Nephron progenitor cell (in vitro differentiated cells): Measurements from ENCODE around the gene LIN7A.

Experiments
- DNase-seq: peaks from one replicate; pipeline ENCODE4 v3.0.0; 2021
- H3K27ac Mint-ChIP-seq: 2 replicates; pipeline ENCODE4 v1.8.0; 2021; ENCODE audit warnings: mild to moderate bottlenecking, moderate library complexity, mixed read lengths
- H3K27me3 Mint-ChIP-seq: 2 replicates; pipeline ENCODE4 v1.8.0; 2021; ENCODE audit warnings: mild to moderate bottlenecking, low read depth, mixed read lengths; ENCODE audit not compliant: poor library complexity
- H3K36me3 Mint-ChIP-seq: 2 replicates; pipeline ENCODE4 v1.8.0; 2021; ENCODE audit warnings: low read depth, mixed read lengths
- H3K4me1 Mint-ChIP-seq: 2 replicates; pipeline ENCODE4 v1.8.0; 2021; ENCODE audit warnings: mixed read lengths
- H3K4me3 Mint-ChIP-seq: 2 replicates; pipeline ENCODE4 v1.8.0; 2021; ENCODE audit warnings: mild to moderate bottlenecking, moderate library complexity, mixed read lengths
- H3K9me3 Mint-ChIP-seq: 2 replicates; pipeline ENCODE4 v1.8.0; 2021; ENCODE audit warnings: mild to moderate bottlenecking, moderate library complexity, mixed read lengths
- CTCF ChIP-seq: fragments of 200-600 bp; sonication (generic); IDR thresholded peaks from 2 replicates; pipeline ENCODE4 v1.5.0; 2021; ENCODE audit warnings: antibody characterized with exemption

The LIN7A gene

DNA sequence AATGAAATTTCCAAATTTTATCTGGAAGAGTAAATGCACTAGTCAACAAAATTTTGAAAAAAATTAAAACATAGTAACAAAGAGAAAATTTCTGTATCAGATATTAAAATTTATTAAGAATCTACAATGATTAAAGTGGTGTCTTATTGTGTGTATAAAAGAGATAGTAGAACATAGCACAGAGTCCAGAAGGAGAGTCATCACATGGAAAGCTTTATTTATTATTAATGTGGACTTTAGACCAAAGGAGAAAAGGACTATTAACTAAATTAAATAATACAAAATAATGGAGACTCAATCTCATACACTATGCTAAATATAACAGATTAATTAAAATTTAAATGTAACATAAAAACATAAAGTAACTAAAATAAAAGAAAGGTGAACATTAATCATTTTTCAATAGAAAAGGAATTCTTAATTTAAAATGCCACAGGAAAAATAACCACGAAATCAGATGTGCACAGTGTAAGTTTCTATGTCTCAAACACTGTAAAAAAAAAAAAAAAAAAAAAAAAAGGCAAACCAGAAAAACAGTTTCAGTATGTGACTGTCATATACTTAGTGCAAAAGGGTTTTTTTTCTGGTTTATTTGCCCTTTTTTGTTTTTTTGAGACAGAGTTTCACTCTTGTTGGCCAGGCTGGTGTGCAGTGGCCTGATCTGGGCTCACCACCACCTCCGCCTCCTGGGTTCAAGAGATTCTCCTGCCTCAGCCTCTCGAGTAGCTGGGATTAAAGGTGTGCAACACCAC lies 125.6 kb downstream of the LIN7A start:
- Mint-ChIP-seq H3K27ac (no peak overlapping the region), H3K4me1 (peaks cover 5% of the 10 kb centered on the region), H3K36me3 (peaks cover 3% of the 10 kb centered on the region), H3K9me3 (no peaks in the 10 kb centered on the region), H3K4me3 (no peak overlapping the region), H3K27me3 (no peaks in the 10 kb centered on the region)
- TF ChIP-seq CTCF = no peak
- no peak for DNase-seq

DNA sequence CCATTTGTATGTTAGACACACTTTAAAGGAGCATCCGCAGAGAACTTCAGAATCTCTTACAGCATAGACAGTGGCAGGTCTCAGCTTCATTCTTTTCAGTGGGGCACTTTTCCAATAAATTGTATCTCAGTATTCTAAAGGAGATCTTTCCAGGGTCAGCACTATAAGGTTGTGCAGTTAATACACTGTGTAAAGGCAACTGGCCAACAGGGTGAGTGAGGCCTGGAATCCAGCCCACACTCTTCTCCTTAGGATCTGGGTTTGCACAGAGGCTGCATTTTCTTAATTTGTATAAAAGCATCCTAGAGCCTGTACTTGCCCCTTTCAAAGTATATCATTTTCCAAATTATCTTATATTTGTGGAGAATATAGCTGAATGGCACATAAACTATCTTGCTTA lies 126.9 kb downstream of the LIN7A start:
- Mint-ChIP-seq H3K36me3 (peaks cover 5% of the 10 kb centered on the region), H3K4me3 (no peak overlapping the region), H3K9me3 (no peaks in the 10 kb centered on the region), H3K27me3 (no peaks in the 10 kb centered on the region), H3K4me1 (peaks cover 5% of the 10 kb centered on the region), H3K27ac (no peak overlapping the region)
- TF ChIP-seq CTCF = no peak
- DNase-seq = no peak

DNA sequence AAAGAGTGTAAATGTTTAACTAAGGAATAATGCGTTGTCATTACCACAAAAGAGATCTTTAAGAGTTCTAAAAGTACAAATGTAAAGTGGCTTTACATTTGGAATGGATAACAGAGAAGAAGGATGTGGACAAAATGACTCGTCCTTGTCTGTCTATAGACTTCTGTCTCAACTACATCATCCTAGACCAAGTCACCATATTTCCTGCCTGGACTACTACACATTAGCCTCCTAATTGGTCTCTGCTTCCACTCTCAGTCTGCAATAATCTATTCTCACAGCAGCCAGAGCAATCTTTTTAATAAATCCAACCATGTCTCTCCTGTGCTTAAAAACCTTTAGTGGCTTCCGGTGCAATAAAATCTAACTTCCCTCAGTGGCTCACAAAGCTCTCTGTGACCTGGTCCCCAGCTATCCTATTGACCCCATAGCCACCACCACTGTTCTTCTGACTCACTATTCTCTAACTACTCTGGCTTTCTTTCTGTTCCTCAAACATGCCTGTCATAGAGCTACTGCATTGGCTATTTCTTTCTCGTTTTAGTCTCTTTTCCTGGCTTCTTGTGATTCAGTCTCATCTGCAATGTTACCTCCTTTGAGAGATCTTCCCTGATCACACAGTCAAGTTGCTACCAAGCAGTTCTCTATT lies 130.0 kb downstream of the LIN7A start:
- Mint-ChIP-seq H3K4me3 (no peak overlapping the region), H3K27me3 (no peaks in the 10 kb centered on the region), H3K36me3 (peaks cover 14% of the 10 kb centered on the region), H3K27ac (no peak overlapping the region), H3K9me3 (no peaks in the 10 kb centered on the region), H3K4me1 (no peaks in the 10 kb centered on the region)
- no peak for TF ChIP-seq CTCF
- DNase-seq = no peak

DNA sequence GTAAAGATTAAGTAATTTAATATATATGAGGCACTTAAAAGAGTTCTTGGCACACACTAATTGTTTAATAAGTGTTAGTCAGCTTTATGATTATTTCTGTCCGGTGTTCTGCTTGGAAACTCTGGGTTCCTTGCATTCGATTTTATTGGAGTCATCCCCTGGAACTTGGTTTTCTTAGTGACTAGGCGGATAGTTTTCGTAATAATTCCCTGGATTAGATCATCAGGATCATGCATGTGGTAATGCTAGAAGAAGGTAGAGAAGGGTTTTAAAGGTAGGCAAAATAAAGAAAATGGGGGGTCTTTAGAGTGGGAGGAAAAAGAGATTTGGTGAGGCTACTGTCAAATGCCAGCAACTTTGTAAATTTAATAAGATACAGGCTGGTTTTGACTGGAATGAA lies 132.6 kb downstream of the LIN7A start:
- peaks cover 20% of the 10 kb centered on the region for H3K36me3 Mint-ChIP-seq
- H3K27ac Mint-ChIP-seq = no peak overlapping the region
- H3K4me1 Mint-ChIP-seq = no peaks in the 10 kb centered on the region
- DNase-seq = no peak
- no peaks in the 10 kb centered on the region for H3K9me3 Mint-ChIP-seq
- no peak overlapping the region for H3K4me3 Mint-ChIP-seq
- no peak for TF ChIP-seq CTCF
- no peaks in the 10 kb centered on the region for H3K27me3 Mint-ChIP-seq

DNA sequence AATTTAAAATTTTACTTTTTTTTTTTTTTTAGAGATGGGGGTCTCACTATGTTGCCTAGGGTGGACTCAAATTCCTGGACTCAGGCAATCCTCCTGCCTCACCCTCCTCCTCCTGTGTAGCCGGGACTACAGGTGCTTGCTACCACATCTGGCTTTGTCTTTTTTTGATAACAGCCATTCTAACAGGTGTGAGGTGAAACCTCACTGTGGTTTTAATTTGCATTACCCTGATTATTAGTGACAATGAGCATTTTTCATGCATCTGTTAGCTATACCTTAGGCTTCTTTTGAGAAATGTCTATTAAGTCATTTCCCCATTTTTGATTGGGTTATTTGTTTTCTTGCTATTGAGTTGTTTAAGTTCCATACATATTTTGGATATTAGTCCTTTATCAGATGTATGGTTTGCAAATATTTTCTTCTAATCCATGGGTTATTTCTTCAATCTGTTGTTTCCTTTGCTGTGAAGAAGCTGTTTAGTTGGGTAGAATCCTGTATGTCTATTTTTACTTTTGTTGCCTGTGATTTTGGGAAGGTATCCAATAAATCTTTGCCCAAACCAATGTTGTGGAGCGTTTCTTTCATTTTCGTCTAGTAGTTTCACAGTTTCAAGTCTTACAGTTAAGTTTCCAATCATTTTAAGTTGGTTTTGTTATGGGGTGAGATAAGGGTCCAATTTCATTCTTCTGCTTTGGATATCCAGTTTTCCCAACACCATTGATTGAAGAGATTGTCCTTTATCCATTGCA lies 134.9 kb downstream of the LIN7A start:
- H3K27me3 Mint-ChIP-seq = peaks cover 4% of the 10 kb centered on the region
- no peaks in the 10 kb centered on the region for H3K4me1 Mint-ChIP-seq
- no peak for DNase-seq
- H3K4me3 Mint-ChIP-seq = no peak overlapping the region
- no peak for TF ChIP-seq CTCF
- H3K27ac Mint-ChIP-seq = no peak overlapping the region
- H3K9me3 Mint-ChIP-seq = no peaks in the 10 kb centered on the region
- peaks cover 20% of the 10 kb centered on the region for H3K36me3 Mint-ChIP-seq
